ENCODE data around the gene MCOLN1.

DNA sequence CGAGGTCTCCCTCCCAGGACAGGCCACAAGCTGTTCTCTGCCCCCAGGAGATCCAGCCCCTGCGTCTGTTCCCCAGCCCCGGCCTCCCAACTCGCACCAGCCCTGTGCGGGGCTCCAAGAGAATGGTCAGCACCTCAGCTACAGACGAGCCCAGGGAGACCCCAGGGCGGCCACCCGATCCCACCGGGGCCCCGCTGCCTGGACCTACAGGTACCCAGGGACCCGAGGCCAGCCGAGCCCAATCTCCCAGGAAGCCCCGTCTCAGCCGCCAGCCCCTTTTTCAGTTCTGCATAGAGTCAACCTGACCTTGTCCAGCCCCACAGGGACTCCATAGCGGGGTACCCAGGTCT, 19.0 kb downstream of the MCOLN1 start:
- TF ChIP-seq, protein P1, sequence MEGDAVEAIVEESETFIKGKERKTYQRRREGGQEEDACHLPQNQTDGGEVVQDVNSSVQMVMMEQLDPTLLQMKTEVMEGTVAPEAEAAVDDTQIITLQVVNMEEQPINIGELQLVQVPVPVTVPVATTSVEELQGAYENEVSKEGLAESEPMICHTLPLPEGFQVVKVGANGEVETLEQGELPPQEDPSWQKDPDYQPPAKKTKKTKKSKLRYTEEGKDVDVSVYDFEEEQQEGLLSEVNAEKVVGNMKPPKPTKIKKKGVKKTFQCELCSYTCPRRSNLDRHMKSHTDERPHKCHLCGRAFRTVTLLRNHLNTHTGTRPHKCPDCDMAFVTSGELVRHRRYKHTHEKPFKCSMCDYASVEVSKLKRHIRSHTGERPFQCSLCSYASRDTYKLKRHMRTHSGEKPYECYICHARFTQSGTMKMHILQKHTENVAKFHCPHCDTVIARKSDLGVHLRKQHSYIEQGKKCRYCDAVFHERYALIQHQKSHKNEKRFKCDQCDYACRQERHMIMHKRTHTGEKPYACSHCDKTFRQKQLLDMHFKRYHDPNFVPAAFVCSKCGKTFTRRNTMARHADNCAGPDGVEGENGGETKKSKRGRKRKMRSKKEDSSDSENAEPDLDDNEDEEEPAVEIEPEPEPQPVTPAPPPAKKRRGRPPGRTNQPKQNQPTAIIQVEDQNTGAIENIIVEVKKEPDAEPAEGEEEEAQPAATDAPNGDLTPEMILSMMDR (IDR thresholded peaks at IDR 0.05), result no peak
- no peak for TF ChIP-seq EP300 (IDR thresholded peaks at IDR 0.05)

Data from ovary (tissue), 3 donors.